Testis (tissue), 3 donors: ENCODE data around the gene ABCC4. TPM values are rescaled to one million over a fixed set of nuclear protein-coding genes. Genes with fewer than 3 reads are reported as not detected.

Experiments used
- DNase-seq: peaks from one replicate; pipeline ENCODE4 v3.0.0-alpha.2; 2019
- H3K27ac ChIP-seq, 2 donors: fragments of 200-600 bp; sonication (generic); one replicate each; pipeline ENCODE4 v1.5.1; 2019
- H3K27me3 ChIP-seq: fragments of 200-600 bp; sonication (generic); one replicate; pipeline ENCODE4 v1.5.1; 2019
- H3K36me3 ChIP-seq: fragments of 200-600 bp; sonication (generic); one replicate; pipeline ENCODE4 v1.5.1; 2017; ENCODE audit warnings: low read depth; ENCODE audit errors: missing control alignments
- H3K4me1 ChIP-seq: fragments of 200-600 bp; sonication (generic); one replicate; pipeline ENCODE4 v1.5.1; 2019
- H3K4me3 ChIP-seq, 2 donors: fragments of 200-600 bp; sonication (generic); one replicate each; pipeline ENCODE4 v1.5.1; 2017 to 2019
- H3K9me3 ChIP-seq: fragments of 200-600 bp; sonication (generic); one replicate; pipeline ENCODE4 v1.5.1; 2017
- POLR2A ChIP-seq: fragments of 450-650 bp; IDR thresholded peaks from one replicate; pipeline ENCODE4 v1.6.1; 2017; ENCODE audit warnings: antibody characterized with exemption, mild to moderate bottlenecking, moderate library complexity
- WGBS, 2 donors: methylation state at CpG; one replicate each; pipeline ENCODE4 v1.1.5; 2018; 5-methylcytosine and 5-hydroxymethylcytosine counted together
- intact Hi-C: fragments of 100-400 bp; cut with DNase I; formaldehyde crosslinking; loops from one replicate; pipeline ENCODE4 v1.15.1; 2023; ENCODE audit warnings: low total_unique reads
- polyA plus RNA-seq: library from polyadenylated mRNA; stranded (reverse); fragments of 350-450 nt; fragmentation: Illumina TruSeq; extraction: RNeasy Lipid Tissue Mini Kit (QIAGEN cat#74804); gene quantifications from one replicate; pipeline ENCODE4 v1.2.3, GENCODE V29; 2014; ENCODE audit warnings: low read depth, low replicate concordance; ENCODE audit not compliant: insufficient read depth
- total RNA-seq, 2 donors: library from RNA; depleted of rRNA; stranded (reverse); fragments of >200 nt; gene quantifications; one replicate each; pipeline ENCODE4 v1.2.3, GENCODE V29; 2016
- TF ChIP-seq, protein P1 (sequence below), 3 experiments: fragments of 450-650 bp in 2 of 3; fragments of 200-600 bp in 1 of 3; sonication (generic) in 1 of 3; IDR thresholded peaks; one replicate each; pipeline ENCODE4 v1.5.1; 2016 to 2019; ENCODE audit warnings: antibody characterized with exemption in 3 of 3, mild to moderate bottlenecking in 2 of 3, moderate library complexity in 1 of 3

The ABCC4 gene
- total and polyA plus RNA-seq, 3 donors from 2014 or later = 11.0 to 23.5 (median 14.9) TPM

- no peak for DNase-seq
- Histone ChIP-seq H3K27me3 (no peaks in the 10 kb centered on the region), H3K4me3 (no peak overlapping the region), H3K36me3 (no peaks in the 10 kb centered on the region), H3K27ac (no peak overlapping the region), H3K9me3 (no peaks in the 10 kb centered on the region), H3K4me1 (no peaks in the 10 kb centered on the region)
- intact Hi-C loops = no loop called here
- 82 to 83% methylated on average over 1 of the region's 1 CpG for WGBS, 2 donors
- TF ChIP-seq, protein P1, sequence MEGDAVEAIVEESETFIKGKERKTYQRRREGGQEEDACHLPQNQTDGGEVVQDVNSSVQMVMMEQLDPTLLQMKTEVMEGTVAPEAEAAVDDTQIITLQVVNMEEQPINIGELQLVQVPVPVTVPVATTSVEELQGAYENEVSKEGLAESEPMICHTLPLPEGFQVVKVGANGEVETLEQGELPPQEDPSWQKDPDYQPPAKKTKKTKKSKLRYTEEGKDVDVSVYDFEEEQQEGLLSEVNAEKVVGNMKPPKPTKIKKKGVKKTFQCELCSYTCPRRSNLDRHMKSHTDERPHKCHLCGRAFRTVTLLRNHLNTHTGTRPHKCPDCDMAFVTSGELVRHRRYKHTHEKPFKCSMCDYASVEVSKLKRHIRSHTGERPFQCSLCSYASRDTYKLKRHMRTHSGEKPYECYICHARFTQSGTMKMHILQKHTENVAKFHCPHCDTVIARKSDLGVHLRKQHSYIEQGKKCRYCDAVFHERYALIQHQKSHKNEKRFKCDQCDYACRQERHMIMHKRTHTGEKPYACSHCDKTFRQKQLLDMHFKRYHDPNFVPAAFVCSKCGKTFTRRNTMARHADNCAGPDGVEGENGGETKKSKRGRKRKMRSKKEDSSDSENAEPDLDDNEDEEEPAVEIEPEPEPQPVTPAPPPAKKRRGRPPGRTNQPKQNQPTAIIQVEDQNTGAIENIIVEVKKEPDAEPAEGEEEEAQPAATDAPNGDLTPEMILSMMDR (IDR thresholded peaks at IDR 0.05) = no peak
- TF ChIP-seq POLR2A = no peak
Observed at GRCh38 chr13:95025116-95025515, 276.1 kb downstream of the ABCC4 start.

DNA sequence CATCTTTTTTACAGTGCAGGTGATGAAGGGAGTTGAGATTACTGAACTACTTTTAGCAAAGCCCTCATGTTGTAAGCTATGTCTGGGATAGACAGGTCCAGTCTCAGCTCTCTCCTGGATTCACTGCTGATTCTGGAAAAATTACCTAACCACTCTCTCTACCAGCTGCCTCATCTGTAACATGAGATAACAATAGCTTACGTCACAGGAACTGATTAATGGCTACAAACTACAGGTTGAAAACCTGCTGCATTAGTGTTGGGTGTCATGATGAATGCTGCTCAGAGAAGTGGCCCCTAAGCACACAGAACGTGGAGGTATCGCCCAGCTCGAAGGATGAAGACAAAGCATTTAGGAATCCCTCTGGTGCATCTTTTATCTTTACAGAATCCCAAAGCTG lies 277.8 kb downstream of the ABCC4 start:
- Histone ChIP-seq H3K36me3 (no peaks in the 10 kb centered on the region), H3K4me1 (no peaks in the 10 kb centered on the region), H3K27ac (no peak overlapping the region), H3K4me3 (no peak overlapping the region), H3K27me3 (no peaks in the 10 kb centered on the region), H3K9me3 (no peaks in the 10 kb centered on the region)
- no peak for DNase-seq
- no peak for TF ChIP-seq POLR2A
- TF ChIP-seq, protein P1 (IDR thresholded peaks at IDR 0.05) = no peak
- WGBS, 2 donors = 55 to 78% methylated on average over 4 of the region's 4 CpGs
- intact Hi-C loops = no loop called here

DNA sequence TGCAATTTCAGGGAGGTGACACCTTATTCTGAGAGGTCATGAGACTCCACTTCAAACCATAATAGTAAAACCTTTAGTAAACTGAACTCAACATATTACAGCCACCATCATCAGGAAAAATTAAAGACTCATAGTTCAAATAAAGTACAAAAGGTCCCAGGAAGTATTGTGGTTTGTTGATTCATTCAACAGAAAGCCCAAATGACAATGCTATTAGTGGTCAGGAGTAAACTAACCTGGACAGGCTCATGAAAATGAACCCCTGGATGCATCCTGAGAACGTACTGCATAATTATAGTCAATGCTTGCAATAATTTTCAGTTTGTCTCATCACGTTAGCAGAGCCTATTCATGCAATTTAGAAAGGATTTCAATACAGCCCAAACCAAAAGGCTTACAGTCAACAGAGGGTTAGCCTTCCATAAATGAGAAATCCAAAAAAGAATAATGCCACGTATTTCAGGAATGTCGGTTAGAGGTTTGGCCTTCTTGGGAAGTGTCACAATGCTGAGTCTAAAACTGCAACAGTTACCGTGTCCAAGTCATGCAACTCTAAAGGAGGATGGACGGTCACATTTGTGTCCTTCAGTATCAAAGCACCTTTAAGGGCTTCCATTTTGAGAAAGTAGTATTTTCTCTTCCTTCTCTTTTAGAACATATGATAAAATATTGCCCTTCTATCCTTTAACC lies 280.8 kb downstream of the ABCC4 start:
- no peaks in the 10 kb centered on the region for H3K9me3 ChIP-seq
- intact Hi-C loops = no loop called here
- 89 to 94% methylated on average over 6 of the region's 6 CpGs for WGBS, 2 donors

GRCh38 chr13:95019886-95020285 lies 281.4 kb downstream of the ABCC4 start:
- no peak overlapping the region for H3K4me3 ChIP-seq
- no peaks in the 10 kb centered on the region for H3K4me1 ChIP-seq
- intact Hi-C loops = no loop called here
- no peaks in the 10 kb centered on the region for H3K36me3 ChIP-seq
- DNase-seq = no peak
- TF ChIP-seq, protein P1 (IDR thresholded peaks at IDR 0.05) = no peak
- no peak for TF ChIP-seq POLR2A
- WGBS, 2 donors = 78 to 88% methylated on average over 7 of the region's 7 CpGs
- no peak overlapping the region for H3K27ac ChIP-seq
- no peaks in the 10 kb centered on the region for H3K9me3 ChIP-seq
- H3K27me3 ChIP-seq = no peaks in the 10 kb centered on the region

More for the DNA sequence above, 280.8 kb downstream of the ABCC4 start:
- H3K4me3 ChIP-seq = no peak overlapping the region
- no peak overlapping the region for H3K27ac ChIP-seq
- H3K36me3 ChIP-seq = no peaks in the 10 kb centered on the region
- H3K4me1 ChIP-seq = no peaks in the 10 kb centered on the region
- no peak for DNase-seq
- no peaks in the 10 kb centered on the region for H3K27me3 ChIP-seq
- TF ChIP-seq, protein P1 (IDR thresholded peaks at IDR 0.05) = no peak
- TF ChIP-seq POLR2A = no peak

- H3K9me3 ChIP-seq = no peaks in the 10 kb centered on the region
- H3K4me3 ChIP-seq = no peak overlapping the region
- WGBS, 2 donors = 63 to 71% methylated on average over 12 of the region's 12 CpGs
- no peaks in the 10 kb centered on the region for H3K36me3 ChIP-seq
- peak; percentile 29 for DNase-seq
- H3K4me1 ChIP-seq = no peaks in the 10 kb centered on the region
- no peaks in the 10 kb centered on the region for H3K27me3 ChIP-seq
- intact Hi-C loops = no loop called here
- H3K27ac ChIP-seq = no peak overlapping the region
- TF ChIP-seq, protein P1 (IDR thresholded peaks at IDR 0.05) = no peak
- no peak for TF ChIP-seq POLR2A
Observed at GRCh38 chr13:95007322-95007721, 293.9 kb downstream of the ABCC4 start.
